ENCODE measurements around the gene FUT8. TPM values are rescaled to one million over a fixed set of nuclear protein-coding genes. Genes with fewer than 3 reads are reported as not detected.

FUT8 gene
- total and polyA plus RNA-seq, 4 donors = 1.1 to 14.1 (median 4.0) TPM

DNA sequence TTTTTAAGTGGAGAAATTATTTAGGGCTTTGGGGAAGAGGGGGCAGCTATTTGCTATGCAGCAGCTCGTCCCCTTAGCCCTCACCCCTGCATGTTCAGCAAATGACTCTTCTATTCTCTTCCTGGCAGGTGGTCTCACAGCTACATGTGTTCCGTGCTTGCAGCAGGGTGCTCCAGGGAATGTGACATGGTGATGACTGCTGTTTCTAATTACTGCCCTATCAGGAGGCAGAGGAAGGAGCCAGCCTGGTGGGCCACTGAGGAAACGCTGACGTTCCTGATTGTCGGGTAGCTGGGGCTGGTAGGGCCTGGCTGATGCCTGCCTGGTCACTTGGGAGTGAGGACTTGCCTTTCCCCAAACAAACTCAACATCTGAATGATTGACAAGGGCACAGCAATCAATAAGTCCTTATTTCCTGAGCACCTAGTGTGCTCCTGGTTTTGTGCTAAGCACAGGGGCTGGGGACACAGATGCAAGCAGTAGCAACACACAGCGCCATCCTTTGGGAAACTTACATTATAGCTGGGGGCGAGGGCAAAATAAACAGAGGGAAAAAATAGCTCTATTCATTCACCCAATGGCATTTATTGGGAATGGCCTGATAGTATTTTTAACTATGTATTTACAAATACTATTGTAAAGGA, 377.8 kb downstream of the FUT8 start:
- Histone ChIP-seq H3K27ac (ENCODE audit: low read depth in 1 of 2, low read length in 2 of 2) (no peak overlapping the region), H3K27me3 (ENCODE audit: control insufficient read depth in 4 of 4, insufficient read depth in 4 of 4, low read length in 3 of 4) (no peaks in the 10 kb centered on the region), H3K9ac (ENCODE audit: low read depth in 1 of 2, low read length in 2 of 2) (no peak overlapping the region), H3K4me1 (ENCODE audit: control insufficient read depth in 4 of 4, insufficient read depth in 4 of 4, low read length in 3 of 4) (no peaks in the 10 kb centered on the region), H3K9me3 (ENCODE audit: control insufficient read depth in 4 of 4, low read length in 3 of 4) (no peaks in the 10 kb centered on the region), H3K4me3 (ENCODE audit: low read depth in 1 of 3, low read length in 3 of 3) (no peak overlapping the region), H3K36me3 (ENCODE audit: control insufficient read depth in 4 of 4, insufficient read depth in 3 of 4, low read depth in 1 of 4, low read length in 3 of 4) (no peaks in the 10 kb centered on the region)
- TF ChIP-seq, protein P1, sequence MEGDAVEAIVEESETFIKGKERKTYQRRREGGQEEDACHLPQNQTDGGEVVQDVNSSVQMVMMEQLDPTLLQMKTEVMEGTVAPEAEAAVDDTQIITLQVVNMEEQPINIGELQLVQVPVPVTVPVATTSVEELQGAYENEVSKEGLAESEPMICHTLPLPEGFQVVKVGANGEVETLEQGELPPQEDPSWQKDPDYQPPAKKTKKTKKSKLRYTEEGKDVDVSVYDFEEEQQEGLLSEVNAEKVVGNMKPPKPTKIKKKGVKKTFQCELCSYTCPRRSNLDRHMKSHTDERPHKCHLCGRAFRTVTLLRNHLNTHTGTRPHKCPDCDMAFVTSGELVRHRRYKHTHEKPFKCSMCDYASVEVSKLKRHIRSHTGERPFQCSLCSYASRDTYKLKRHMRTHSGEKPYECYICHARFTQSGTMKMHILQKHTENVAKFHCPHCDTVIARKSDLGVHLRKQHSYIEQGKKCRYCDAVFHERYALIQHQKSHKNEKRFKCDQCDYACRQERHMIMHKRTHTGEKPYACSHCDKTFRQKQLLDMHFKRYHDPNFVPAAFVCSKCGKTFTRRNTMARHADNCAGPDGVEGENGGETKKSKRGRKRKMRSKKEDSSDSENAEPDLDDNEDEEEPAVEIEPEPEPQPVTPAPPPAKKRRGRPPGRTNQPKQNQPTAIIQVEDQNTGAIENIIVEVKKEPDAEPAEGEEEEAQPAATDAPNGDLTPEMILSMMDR (IDR thresholded peaks at IDR 0.05; ENCODE audit: low read depth, low read length, missing input control) = no peak
- TF ChIP-seq RXRA (IDR thresholded peaks at IDR 0.05) (no peak), HNF4A (conservative IDR thresholded peaks at IDR 0.05) (no peak), HNF4G (IDR thresholded peaks at IDR 0.05) (no peak), EGR1 (IDR thresholded peaks at IDR 0.05; ENCODE audit: low read depth in 2 of 2) (no peak), TAF1 (conservative IDR thresholded peaks at IDR 0.05) (no peak), RAD21 (IDR thresholded peaks at IDR 0.05) (no peak), SP1 (IDR thresholded peaks at IDR 0.05) (no peak), GABPA (IDR thresholded peaks at IDR 0.05 in 1 of 2, conservative IDR thresholded peaks at IDR 0.05 in 1 of 2) (no peak)
- TF ChIP-seq, protein P2, sequence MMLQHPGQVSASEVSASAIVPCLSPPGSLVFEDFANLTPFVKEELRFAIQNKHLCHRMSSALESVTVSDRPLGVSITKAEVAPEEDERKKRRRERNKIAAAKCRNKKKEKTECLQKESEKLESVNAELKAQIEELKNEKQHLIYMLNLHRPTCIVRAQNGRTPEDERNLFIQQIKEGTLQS (IDR thresholded peaks at IDR 0.05) = no peak
- TF ChIP-seq, protein P3, sequence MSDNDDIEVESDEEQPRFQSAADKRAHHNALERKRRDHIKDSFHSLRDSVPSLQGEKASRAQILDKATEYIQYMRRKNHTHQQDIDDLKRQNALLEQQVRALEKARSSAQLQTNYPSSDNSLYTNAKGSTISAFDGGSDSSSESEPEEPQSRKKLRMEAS (IDR thresholded peaks at IDR 0.05) = no peak
- TF ChIP-seq, protein P4, sequence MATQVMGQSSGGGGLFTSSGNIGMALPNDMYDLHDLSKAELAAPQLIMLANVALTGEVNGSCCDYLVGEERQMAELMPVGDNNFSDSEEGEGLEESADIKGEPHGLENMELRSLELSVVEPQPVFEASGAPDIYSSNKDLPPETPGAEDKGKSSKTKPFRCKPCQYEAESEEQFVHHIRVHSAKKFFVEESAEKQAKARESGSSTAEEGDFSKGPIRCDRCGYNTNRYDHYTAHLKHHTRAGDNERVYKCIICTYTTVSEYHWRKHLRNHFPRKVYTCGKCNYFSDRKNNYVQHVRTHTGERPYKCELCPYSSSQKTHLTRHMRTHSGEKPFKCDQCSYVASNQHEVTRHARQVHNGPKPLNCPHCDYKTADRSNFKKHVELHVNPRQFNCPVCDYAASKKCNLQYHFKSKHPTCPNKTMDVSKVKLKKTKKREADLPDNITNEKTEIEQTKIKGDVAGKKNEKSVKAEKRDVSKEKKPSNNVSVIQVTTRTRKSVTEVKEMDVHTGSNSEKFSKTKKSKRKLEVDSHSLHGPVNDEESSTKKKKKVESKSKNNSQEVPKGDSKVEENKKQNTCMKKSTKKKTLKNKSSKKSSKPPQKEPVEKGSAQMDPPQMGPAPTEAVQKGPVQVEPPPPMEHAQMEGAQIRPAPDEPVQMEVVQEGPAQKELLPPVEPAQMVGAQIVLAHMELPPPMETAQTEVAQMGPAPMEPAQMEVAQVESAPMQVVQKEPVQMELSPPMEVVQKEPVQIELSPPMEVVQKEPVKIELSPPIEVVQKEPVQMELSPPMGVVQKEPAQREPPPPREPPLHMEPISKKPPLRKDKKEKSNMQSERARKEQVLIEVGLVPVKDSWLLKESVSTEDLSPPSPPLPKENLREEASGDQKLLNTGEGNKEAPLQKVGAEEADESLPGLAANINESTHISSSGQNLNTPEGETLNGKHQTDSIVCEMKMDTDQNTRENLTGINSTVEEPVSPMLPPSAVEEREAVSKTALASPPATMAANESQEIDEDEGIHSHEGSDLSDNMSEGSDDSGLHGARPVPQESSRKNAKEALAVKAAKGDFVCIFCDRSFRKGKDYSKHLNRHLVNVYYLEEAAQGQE (IDR thresholded peaks at IDR 0.05) = no peak
- DNase-seq (ENCODE audit: low spot score) = no peak
- 38% methylated on average over 7 of the region's 7 CpGs for WGBS

DNA sequence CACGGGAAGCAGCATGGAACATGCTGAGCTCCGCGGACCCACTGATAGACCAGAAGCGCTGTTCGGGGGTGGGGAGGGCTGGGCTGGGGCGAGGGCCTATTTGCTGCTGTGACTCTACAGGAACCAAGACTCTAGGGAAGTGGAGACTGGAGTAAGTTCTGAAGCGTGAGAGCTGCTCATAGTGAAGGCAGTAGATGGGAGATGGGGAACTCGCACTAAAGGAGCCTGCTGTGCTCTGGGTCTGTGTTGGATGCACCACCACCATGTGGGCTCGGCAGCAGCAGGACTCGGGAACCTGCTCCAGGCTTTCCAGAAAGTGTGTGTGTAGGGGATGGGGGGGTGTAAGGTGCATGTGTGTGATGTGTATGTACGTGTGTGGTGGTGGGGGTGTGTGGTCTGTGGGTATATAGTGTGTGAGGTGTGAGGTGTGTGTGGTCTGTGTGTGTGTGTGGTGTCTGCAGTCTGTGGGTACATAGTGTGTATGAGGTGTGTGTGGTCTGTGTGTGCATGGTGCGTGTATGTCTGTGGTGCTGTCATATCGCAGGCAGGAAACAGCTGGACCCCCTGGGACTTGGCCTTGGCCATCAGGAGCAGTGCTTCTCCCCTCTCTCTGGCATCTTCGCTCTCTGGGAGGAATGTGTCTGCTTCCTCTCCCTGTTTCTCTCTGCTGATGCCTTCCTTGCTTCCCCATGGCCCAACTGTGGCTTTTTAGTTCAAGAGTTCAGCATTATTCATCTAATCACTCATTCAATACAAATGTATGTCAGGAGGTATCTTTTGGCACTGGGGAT, 378.9 kb downstream of the FUT8 start:
- DNase-seq (ENCODE audit: low spot score) = no peak
- no peaks in the 10 kb centered on the region for H3K9me3 ChIP-seq (ENCODE audit: control insufficient read depth in 4 of 4, low read length in 3 of 4)
- WGBS = 59% methylated on average over 14 of the region's 14 CpGs
- no peaks in the 10 kb centered on the region for H3K36me3 ChIP-seq (ENCODE audit: control insufficient read depth in 4 of 4, insufficient read depth in 3 of 4, low read depth in 1 of 4, low read length in 3 of 4)
- no peak overlapping the region for H3K4me3 ChIP-seq (ENCODE audit: low read depth in 1 of 3, low read length in 3 of 3)
- TF ChIP-seq YY1 (IDR thresholded peaks at IDR 0.05) = no peak
- no peak for TF ChIP-seq EGR1 (IDR thresholded peaks at IDR 0.05; ENCODE audit: low read depth in 2 of 2)
- no peak for TF ChIP-seq NR2F2 (IDR thresholded peaks at IDR 0.05)
- TF ChIP-seq RAD21 (IDR thresholded peaks at IDR 0.05) = no peak
- TF ChIP-seq TAF1 (conservative IDR thresholded peaks at IDR 0.05) = no peak
- TF ChIP-seq HNF4A (conservative IDR thresholded peaks at IDR 0.05) = no peak
- H3K27me3 ChIP-seq (ENCODE audit: control insufficient read depth in 4 of 4, insufficient read depth in 4 of 4, low read length in 3 of 4) = no peaks in the 10 kb centered on the region
- H3K27ac ChIP-seq (ENCODE audit: low read depth in 1 of 2, low read length in 2 of 2) = no peak overlapping the region
- no peaks in the 10 kb centered on the region for H3K4me1 ChIP-seq (ENCODE audit: control insufficient read depth in 4 of 4, insufficient read depth in 4 of 4, low read length in 3 of 4)
- H3K9ac ChIP-seq (ENCODE audit: low read depth in 1 of 2, low read length in 2 of 2) = no peak overlapping the region

Measured in liver (tissue), 9 donors.